Measurements from ENCODE around the gene DLGAP4. TPM values are rescaled to one million over a fixed set of nuclear protein-coding genes. Genes with fewer than 3 reads are reported as not detected.

DLGAP4 gene
- total and polyA plus RNA-seq, 2 of the 8 experiments (the other 6 are each of a cell fraction or from before 2014, with no cell fraction given) = 41.2 to 57.2 TPM

DNA sequence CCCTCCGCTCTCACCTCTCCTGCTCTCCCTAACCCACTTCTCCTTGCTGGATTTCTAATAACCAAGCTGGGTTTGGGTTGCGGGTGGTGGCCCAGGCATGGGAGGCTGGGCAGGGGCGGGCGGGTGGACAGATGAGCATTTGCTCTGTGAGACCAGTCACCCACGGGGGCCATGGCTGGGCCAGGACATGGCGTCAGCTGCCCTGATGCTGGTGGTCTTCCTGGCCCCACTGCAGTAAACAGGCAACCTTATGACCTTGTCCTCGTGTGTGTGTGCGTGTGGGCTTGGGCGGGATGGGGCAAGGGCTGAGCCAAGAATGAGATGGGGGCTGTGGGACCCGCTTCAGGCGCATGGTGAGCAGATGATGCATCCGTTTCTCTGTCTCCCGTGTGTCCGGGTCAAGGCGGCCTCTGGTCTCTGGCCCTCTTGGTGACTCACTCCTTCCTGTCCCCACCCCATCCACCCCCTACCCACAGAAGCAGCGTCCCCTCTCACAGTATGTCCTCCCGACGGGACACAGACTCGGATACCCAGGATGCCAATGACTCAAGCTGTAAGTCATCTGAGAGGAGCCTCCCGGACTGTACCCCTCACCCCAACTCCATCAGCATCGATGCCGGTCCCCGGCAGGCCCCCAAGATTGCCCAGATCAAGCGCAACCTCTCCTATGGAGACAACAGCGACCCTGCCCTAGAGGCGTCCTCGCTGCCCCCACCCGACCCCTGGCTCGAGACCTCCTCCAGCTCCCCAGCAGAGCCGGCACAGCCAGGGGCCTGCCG is 193.8 kb downstream of the DLGAP4 start (continued):
- TF ChIP-seq, protein P1, sequence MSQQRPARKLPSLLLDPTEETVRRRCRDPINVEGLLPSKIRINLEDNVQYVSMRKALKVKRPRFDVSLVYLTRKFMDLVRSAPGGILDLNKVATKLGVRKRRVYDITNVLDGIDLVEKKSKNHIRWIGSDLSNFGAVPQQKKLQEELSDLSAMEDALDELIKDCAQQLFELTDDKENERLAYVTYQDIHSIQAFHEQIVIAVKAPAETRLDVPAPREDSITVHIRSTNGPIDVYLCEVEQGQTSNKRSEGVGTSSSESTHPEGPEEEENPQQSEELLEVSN (IDR thresholded peaks at IDR 0.05) = no peak
- TF ChIP-seq GABPA (IDR thresholded peaks at IDR 0.05; ENCODE audit: borderline replicate concordance, insufficient read depth, low read length) (no peak), KDM1A (IDR thresholded peaks at IDR 0.05; ENCODE audit: borderline replicate concordance, low read length) (no peak), POU5F1 (IDR thresholded peaks at IDR 0.05; ENCODE audit: low read depth, low read length) (no peak), CHD1 (IDR thresholded peaks at IDR 0.05; ENCODE audit: low read depth, low read length) (no peak), EZH2 (IDR thresholded peaks at IDR 0.05; ENCODE audit: low read depth, low read length, severe bottlenecking) (no peak), NANOG (IDR thresholded peaks at IDR 0.05; ENCODE audit: insufficient read depth, low read depth, low read length, poor library complexity, severe bottlenecking) (no peak)

All from H1 (cell line).